HEK293 (cell line): ENCODE measurements around the gene PLAC1.

ENCODE experiments used
- CTCF ChIA-PET: fragments of 350-600 bp; formaldehyde crosslinking; extraction: SDS; loops from one replicate; lab custom pipeline; 2021; ENCODE audit warnings: antibody characterized with exemption; lab: Yijun Ruan, JAX
- POLR2A ChIA-PET: fragments of 300-600 bp; formaldehyde crosslinking; extraction: SDS; loops from one replicate; lab custom pipeline; 2020; ENCODE audit warnings: antibody characterized with exemption, inconsistent platforms; lab: Yijun Ruan, JAX
- H3K27ac ChIP-seq: fragments of 200-500 bp; sonication (Bioruptor generic); 2 replicates; pipeline ENCODE4 v1.5.1; 2014; ENCODE audit warnings: low read depth, low read length, control low read depth, inconsistent platforms; ENCODE audit errors: extremely low read depth
- H3K36me3 ChIP-seq, 2 experiments: fragments of 200-500 bp in 1 of 2; sonication (Bioruptor generic) in 1 of 2; 1 replicate in 1 of 2; 2 replicates in 1 of 2; pipeline ENCODE4 v1.5.1; 2014 to 2017; ENCODE audit warnings: inconsistent platforms in 2 of 2, low read length in 2 of 2; ENCODE audit not compliant: control insufficient read depth in 2 of 2, insufficient read depth in 1 of 2
- H3K4me1 ChIP-seq: fragments of 200-500 bp; sonication (Bioruptor generic); 2 replicates; pipeline ENCODE4 v1.5.1; 2014; ENCODE audit warnings: mild to moderate bottlenecking, low read length, inconsistent platforms; ENCODE audit not compliant: control insufficient read depth, insufficient read depth
- H3K4me3 ChIP-seq: 2 replicates; pipeline ENCODE4 v1.5.1; 2011; ENCODE audit warnings: low read depth, mild to moderate bottlenecking, control low read depth, low read length, moderate library complexity
- H3K9me3 ChIP-seq: fragments of 200-500 bp; sonication (Bioruptor generic); 2 replicates; pipeline ENCODE4 v1.5.1; 2014; ENCODE audit warnings: low read depth, low read length, inconsistent platforms; ENCODE audit not compliant: control insufficient read depth, insufficient read depth
- EGR2 ChIP-seq: fragments of 450-650 bp; formaldehyde crosslinking; IDR thresholded peaks from 2 replicates; pipeline ENCODE4 v1.5.1; 2016; ENCODE audit warnings: low read depth, missing biosample characterization, missing genetic modification characterization
- KLF7 ChIP-seq: fragments of 450-650 bp; formaldehyde crosslinking; IDR thresholded peaks from 2 replicates; pipeline ENCODE4 v1.5.1; 2016; ENCODE audit warnings: missing biosample characterization, missing genetic modification characterization, borderline replicate concordance
- MYNN ChIP-seq: fragments of 450-650 bp; formaldehyde crosslinking; IDR thresholded peaks from 2 replicates; pipeline ENCODE4 v1.5.1; 2016; ENCODE audit warnings: missing biosample characterization, missing genetic modification characterization, borderline replicate concordance
- MZF1 ChIP-seq: fragments of 450-650 bp; formaldehyde crosslinking; IDR thresholded peaks from 2 replicates; pipeline ENCODE4 v1.5.1; 2017; ENCODE audit warnings: missing biosample characterization, missing genetic modification characterization, borderline replicate concordance
- REPIN1 ChIP-seq: fragments of 450-650 bp; formaldehyde crosslinking; IDR thresholded peaks from 2 replicates; pipeline ENCODE4 v1.5.1; 2017; ENCODE audit warnings: missing biosample characterization, missing genetic modification characterization, low read depth
- WT1 ChIP-seq: fragments of 450-650 bp; formaldehyde crosslinking; IDR thresholded peaks from 2 replicates; pipeline ENCODE4 v1.5.1; 2016; ENCODE audit warnings: missing biosample characterization, missing genetic modification characterization
- ZBTB17 ChIP-seq: fragments of 450-650 bp; formaldehyde crosslinking; IDR thresholded peaks from 2 replicates; pipeline ENCODE4 v1.5.1; 2016; ENCODE audit warnings: missing biosample characterization, missing genetic modification characterization
- ZBTB49 ChIP-seq: fragments of 450-650 bp; formaldehyde crosslinking; IDR thresholded peaks from 2 replicates; pipeline ENCODE4 v1.5.1; 2016; ENCODE audit warnings: missing biosample characterization, missing genetic modification characterization, low read depth
- ZEB2 ChIP-seq: fragments of 450-650 bp; formaldehyde crosslinking; IDR thresholded peaks from 2 replicates; pipeline ENCODE4 v1.5.1; 2016; ENCODE audit warnings: missing biosample characterization, missing genetic modification characterization
- ZFHX2 ChIP-seq: fragments of 450-650 bp; formaldehyde crosslinking; conservative IDR thresholded peaks from 2 replicates; pipeline ENCODE4 v1.5.1; 2016; ENCODE audit warnings: missing biosample characterization, missing genetic modification characterization
- ZIC2 ChIP-seq: fragments of 450-650 bp; formaldehyde crosslinking; IDR thresholded peaks from 2 replicates; pipeline ENCODE4 v1.5.1; 2016; ENCODE audit warnings: missing biosample characterization, missing genetic modification characterization
- ZNF10 ChIP-seq: fragments of 450-650 bp; formaldehyde crosslinking; IDR thresholded peaks from 2 replicates; pipeline ENCODE4 v1.5.1; 2017; ENCODE audit warnings: missing biosample characterization, missing genetic modification characterization
- ZNF121 ChIP-seq: fragments of 450-650 bp; formaldehyde crosslinking; IDR thresholded peaks from 2 replicates; pipeline ENCODE4 v1.5.1; 2016; ENCODE audit warnings: missing biosample characterization, missing genetic modification characterization
- ZNF148 ChIP-seq: fragments of 450-650 bp; formaldehyde crosslinking; IDR thresholded peaks from 2 replicates; pipeline ENCODE4 v1.5.0; 2017; ENCODE audit warnings: missing biosample characterization, missing genetic modification characterization, borderline replicate concordance
- ZNF16 ChIP-seq: fragments of 450-650 bp; formaldehyde crosslinking; IDR thresholded peaks from 2 replicates; pipeline ENCODE4 v1.5.1; 2016; ENCODE audit warnings: low read depth, missing biosample characterization, missing genetic modification characterization
- ZNF184 ChIP-seq: fragments of 450-650 bp; IDR thresholded peaks from 2 replicates; pipeline ENCODE4 v1.5.1; 2018; ENCODE audit warnings: missing biosample characterization, mild to moderate bottlenecking, missing genetic modification characterization
- ZNF274 ChIP-seq, 2 experiments: fragments of 200-500 bp in 1 of 2; fragments of 450-650 bp in 1 of 2; sonication (Bioruptor generic) in 1 of 2; formaldehyde crosslinking in 1 of 2; IDR thresholded peaks; 2 replicates each; pipeline versions ENCODE4 v1.5.1 to v1.6.1; 2014 to 2016; ENCODE audit warnings: borderline replicate concordance in 1 of 2, inconsistent platforms in 1 of 2, low read length in 1 of 2, missing biosample characterization in 1 of 2, missing genetic modification characterization in 1 of 2
- ZNF394 ChIP-seq: fragments of 450-650 bp; formaldehyde crosslinking; IDR thresholded peaks from 2 replicates; pipeline ENCODE4 v1.5.1; 2016; ENCODE audit warnings: missing biosample characterization, missing genetic modification characterization, mild to moderate bottlenecking, moderate library complexity, borderline replicate concordance
- ZNF404 ChIP-seq: fragments of 450-650 bp; formaldehyde crosslinking; IDR thresholded peaks from 2 replicates; pipeline ENCODE4 v1.5.1; 2017; ENCODE audit warnings: missing biosample characterization, missing genetic modification characterization
- ZNF433 ChIP-seq: fragments of 450-650 bp; formaldehyde crosslinking; IDR thresholded peaks from 2 replicates; pipeline ENCODE4 v1.5.1; 2016; ENCODE audit warnings: missing biosample characterization, missing genetic modification characterization, low read depth
- ZNF48 ChIP-seq: fragments of 450-650 bp; formaldehyde crosslinking; IDR thresholded peaks from 2 replicates; pipeline ENCODE4 v1.5.1; 2016; ENCODE audit warnings: missing biosample characterization, missing genetic modification characterization
- ZNF561 ChIP-seq: fragments of 450-650 bp; IDR thresholded peaks from 2 replicates; pipeline ENCODE4 v1.5.1; 2018; ENCODE audit warnings: missing biosample characterization, missing genetic modification characterization, borderline replicate concordance
- ZNF610 ChIP-seq: fragments of 450-650 bp; formaldehyde crosslinking; IDR thresholded peaks from 2 replicates; pipeline ENCODE4 v1.5.1; 2016; ENCODE audit warnings: missing biosample characterization, missing genetic modification characterization, borderline replicate concordance
- ZNF639 ChIP-seq: fragments of 450-650 bp; formaldehyde crosslinking; IDR thresholded peaks from 2 replicates; pipeline ENCODE4 v1.5.1; 2016; ENCODE audit warnings: missing biosample characterization, missing genetic modification characterization
- ZNF747 ChIP-seq: fragments of 450-650 bp; formaldehyde crosslinking; IDR thresholded peaks from 2 replicates; pipeline ENCODE4 v1.5.1; 2016; ENCODE audit warnings: missing biosample characterization, missing genetic modification characterization
- ZNF76 ChIP-seq: fragments of 450-650 bp; formaldehyde crosslinking; IDR thresholded peaks from 2 replicates; pipeline ENCODE4; 2016; ENCODE audit warnings: low read depth, missing biosample characterization, missing genetic modification characterization, borderline replicate concordance
- ZNF768 ChIP-seq: fragments of 450-650 bp; formaldehyde crosslinking; IDR thresholded peaks from 2 replicates; pipeline ENCODE4 v1.5.1; 2018; ENCODE audit warnings: missing biosample characterization, mild to moderate bottlenecking, missing genetic modification characterization
- ZNF792 ChIP-seq: fragments of 450-650 bp; formaldehyde crosslinking; IDR thresholded peaks from 2 replicates; pipeline ENCODE4 v1.5.1; 2016; ENCODE audit warnings: missing biosample characterization, missing genetic modification characterization

The PLAC1 gene

GRCh38 chrX:134599184-134599914 is 58.9 kb downstream of the PLAC1 start (continued):
- TF ChIP-seq ZEB2 (tag by site-specific recombination) (no peak), WT1 (tag by site-specific recombination) (no peak), ZNF394 (no peak), ZIC2 (tag by site-specific recombination) (peak; percentile 48), EGR2 (peak; percentile 86), ZFHX2 (tag by site-specific recombination) (peak; percentile 94), REPIN1 (tag by site-specific recombination) (no peak), ZNF768 (tag by site-specific recombination) (no peak), ZBTB49 (tag by site-specific recombination) (no peak)

- CTCF ChIA-PET, result interaction anchor here (0.9 kb wide), 1 partner anchor 161 kb away, joined by 3 read pairs; no protein-coding TSS in a partner anchor
Observed at GRCh38 chrX:134592303-134592702, 66.0 kb downstream of the PLAC1 start.

GRCh38 chrX:134591502-134591901 is 66.8 kb downstream of the PLAC1 start:
- ChIA-PET POLR2A (no interaction called here), CTCF (interaction anchor here (0.9 kb wide), 1 partner anchor 162 kb away, joined by 3 read pairs; no protein-coding TSS in a partner anchor)
- H3K4me3 ChIP-seq, result no peak overlapping the region
- TF ChIP-seq ZNF16 (tag by site-specific recombination), result no peak
- no peak for TF ChIP-seq ZNF639 (tag by site-specific recombination)
- TF ChIP-seq ZNF433 (tag by site-specific recombination), result no peak
- no peak for TF ChIP-seq ZNF48 (tag by site-specific recombination)
- TF ChIP-seq ZNF184, result no peak
- no peak for TF ChIP-seq KLF7 (tag by site-specific recombination)
- no peak for TF ChIP-seq ZNF792 (tag by site-specific recombination)
- no peak for TF ChIP-seq ZNF148 (tag by site-specific recombination)
- TF ChIP-seq ZNF274 (IDR thresholded peaks at IDR 0.05; ENCODE audit: low read length), result no peak
- no peak for TF ChIP-seq ZNF274 (tag by site-specific recombination; IDR thresholded peaks at IDR 0.05; ENCODE audit: borderline replicate concordance)
- TF ChIP-seq MYNN (tag by site-specific recombination), result no peak
- TF ChIP-seq ZNF610 (tag by site-specific recombination), result no peak
- TF ChIP-seq ZNF747, result no peak
- no peak for TF ChIP-seq ZBTB17 (tag by site-specific recombination)
- no peak for TF ChIP-seq ZNF561 (tag by site-specific recombination)
- TF ChIP-seq MZF1 (tag by site-specific recombination), result no peak
- TF ChIP-seq ZNF121 (tag by site-specific recombination), result no peak
- no peak for TF ChIP-seq ZNF404 (tag by site-specific recombination)
- no peaks in the 10 kb centered on the region for H3K9me3 ChIP-seq
- H3K36me3 ChIP-seq, result no peaks in the 10 kb centered on the region
- no peaks in the 10 kb centered on the region for H3K4me1 ChIP-seq
- no peak overlapping the region for H3K27ac ChIP-seq

More at GRCh38 chrX:134592303-134592702, 66.0 kb downstream of the PLAC1 start:
- no peaks in the 10 kb centered on the region for H3K36me3 ChIP-seq
- POLR2A ChIA-PET, result no interaction called here
- H3K4me3 ChIP-seq, result no peak overlapping the region
- TF ChIP-seq ZNF76 (no peak), ZNF10 (peak; percentile 98)
- TF ChIP-seq, all 188 proteins: peak for 1
- H3K27ac ChIP-seq, result no peak overlapping the region
- H3K4me1 ChIP-seq, result no peaks in the 10 kb centered on the region
- H3K9me3 ChIP-seq, result no peaks in the 10 kb centered on the region
